ENCODE measurements around the gene TRPC4. TPM values are rescaled to one million over a fixed set of nuclear protein-coding genes. Genes with fewer than 3 reads are reported as not detected.

Gene TRPC4
- total RNA-seq, 1 experiment from 2014 or later: 19.0 TPM

- H3K4me2 ChIP-seq (ENCODE audit: insufficient read depth, insufficient read length, low read length): no peak overlapping the region
- H3K23ac ChIP-seq (ENCODE audit: insufficient read length, low read depth, low read length): no peak overlapping the region
- DNase-seq: no peak
- H4K8ac ChIP-seq (replicated peaks; ENCODE audit: insufficient read length, low read depth, low read length): no peak overlapping the region
- no peaks in the 10 kb centered on the region for H3K79me2 ChIP-seq (ENCODE audit: insufficient read depth, low read length)
- no peak overlapping the region for H3K9ac ChIP-seq (ENCODE audit: extremely low read depth, insufficient read length, low read length)
- H3K4me3 Mint-ChIP-seq: no peak overlapping the region
- no CpG with 5 or more reads among the region's 4 CpGs for WGBS (ENCODE audit: extremely low coverage, insufficient read length, low lambda C conversion rate)
- TF ChIP-seq CTCF (conservative IDR thresholded peaks at IDR 0.05): no peak
- no peaks in the 10 kb centered on the region for H4K20me1 ChIP-seq (ENCODE audit: control insufficient read depth, insufficient read depth, insufficient read length)
- no peak overlapping the region for H3T11ph ChIP-seq (ENCODE audit: low read length)
- no peaks in the 10 kb centered on the region for H3K27me3 ChIP-seq (ENCODE audit: insufficient read depth, low read length)
- H3K18ac ChIP-seq (ENCODE audit: insufficient read length, low read depth, low read length): no peak overlapping the region
- no peak overlapping the region for H4K91ac ChIP-seq (ENCODE audit: insufficient read length, low read depth, low read length)
- no peaks in the 10 kb centered on the region; a peak in 1 of 4 replicates for H3K4me1 Mint-ChIP-seq
- H3K27me3 Mint-ChIP-seq (ENCODE audit: low read depth): no peaks in the 10 kb centered on the region
- no peaks in the 10 kb centered on the region for H3K4me1 ChIP-seq (ENCODE audit: insufficient read depth, low read length)
- no peaks in the 10 kb centered on the region for H3K79me1 ChIP-seq (ENCODE audit: insufficient read depth, low read depth, low read length, poor library complexity, severe bottlenecking)
- H3K9me3 ChIP-seq (ENCODE audit: control insufficient read depth, low read depth, low read length): no peaks in the 10 kb centered on the region
- no peak overlapping the region for H3K14ac ChIP-seq (ENCODE audit: insufficient read depth, low read length)
- H2AFZ ChIP-seq (ENCODE audit: low read length): no peak overlapping the region
- no peak overlapping the region for H3K27ac ChIP-seq (ENCODE audit: insufficient read length, low read depth, low read length)
- no peaks in the 10 kb centered on the region for H3K36me3 Mint-ChIP-seq (ENCODE audit: insufficient read depth in 1 of 3, low read depth in 3 of 3)
- H3K27ac Mint-ChIP-seq: no peak overlapping the region
- H3K4ac ChIP-seq (ENCODE audit: low read depth, low read length): no peak overlapping the region
- H2AK5ac ChIP-seq (ENCODE audit: insufficient read length, low read length): no peak overlapping the region
- no peak overlapping the region for H2BK20ac ChIP-seq (ENCODE audit: low read depth, low read length, poor library complexity, severe bottlenecking)
- no peaks in the 10 kb centered on the region for H3K23me2 ChIP-seq (ENCODE audit: insufficient read length, low read depth, low read length, poor library complexity, severe bottlenecking)
- no peak overlapping the region for H2BK15ac ChIP-seq (ENCODE audit: low read depth, low read length)
- no peaks in the 10 kb centered on the region for H3K9me3 Mint-ChIP-seq
- H2BK12ac ChIP-seq (ENCODE audit: insufficient read length, low read depth, low read length): no peak overlapping the region
- no peak overlapping the region for H3K56ac ChIP-seq (ENCODE audit: insufficient read length, low read depth, low read length)
- no peak overlapping the region for H4K5ac ChIP-seq (ENCODE audit: insufficient read length, low read depth, low read length)
- H2BK5ac ChIP-seq (ENCODE audit: insufficient read length, low read length): no peak overlapping the region
- no peak overlapping the region for H2BK120ac ChIP-seq (ENCODE audit: low read depth, low read length, poor library complexity, severe bottlenecking)
These were observed 168.3 kb downstream of the TRPC4 start for GRCh38 chr13:37701306-37701705.

All from H9 (cell line).